SKM-1 (cell line): ENCODE measurements around the gene CLIC3.

Experiments
- DNase-seq: peaks from one replicate; lab custom pipeline; 2025; ENCODE audit not compliant: unreplicated experiment; lab: John Stamatoyannopoulos, UW

Gene CLIC3

DNA sequence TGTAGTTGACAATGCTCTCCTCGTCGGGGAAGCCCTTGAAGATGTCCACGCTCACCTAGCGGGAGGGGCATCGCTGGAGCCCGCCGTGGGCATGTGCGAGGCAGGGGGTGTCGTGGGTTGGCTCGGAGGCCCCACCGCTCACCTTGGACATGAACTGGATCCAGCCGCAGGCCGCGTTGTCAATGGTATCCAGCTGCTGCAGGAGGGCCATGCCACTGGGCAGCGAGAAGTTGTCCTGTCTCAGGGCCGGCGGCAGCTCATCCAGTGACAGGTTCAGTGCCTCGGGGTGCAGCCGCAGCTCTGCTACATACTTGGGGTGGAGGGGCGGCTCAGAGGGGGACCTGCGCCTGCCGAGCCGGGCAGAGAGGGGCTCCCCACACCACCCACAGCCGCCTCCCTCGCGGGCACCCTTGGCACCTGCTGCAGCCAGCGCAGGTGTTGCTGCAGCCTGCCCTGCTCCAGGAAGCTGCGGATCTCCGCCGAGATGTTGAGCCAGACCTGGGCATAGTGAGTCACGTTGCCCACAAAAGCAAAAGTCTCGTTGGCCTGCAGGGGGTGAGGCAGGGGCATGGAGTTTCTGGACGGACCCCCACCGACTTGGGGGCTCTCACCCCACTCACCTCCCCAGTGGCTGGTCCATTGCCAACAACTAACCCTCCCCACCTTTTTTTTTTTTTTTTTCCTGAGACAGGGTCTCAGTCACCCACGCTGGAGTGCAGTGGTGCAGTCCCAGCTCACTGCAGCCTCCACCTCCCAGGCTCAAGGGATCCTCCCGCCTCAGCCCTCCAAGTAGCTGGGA, 22.6 kb upstream of the CLIC3 start:
- DNase-seq = no peak

DNA sequence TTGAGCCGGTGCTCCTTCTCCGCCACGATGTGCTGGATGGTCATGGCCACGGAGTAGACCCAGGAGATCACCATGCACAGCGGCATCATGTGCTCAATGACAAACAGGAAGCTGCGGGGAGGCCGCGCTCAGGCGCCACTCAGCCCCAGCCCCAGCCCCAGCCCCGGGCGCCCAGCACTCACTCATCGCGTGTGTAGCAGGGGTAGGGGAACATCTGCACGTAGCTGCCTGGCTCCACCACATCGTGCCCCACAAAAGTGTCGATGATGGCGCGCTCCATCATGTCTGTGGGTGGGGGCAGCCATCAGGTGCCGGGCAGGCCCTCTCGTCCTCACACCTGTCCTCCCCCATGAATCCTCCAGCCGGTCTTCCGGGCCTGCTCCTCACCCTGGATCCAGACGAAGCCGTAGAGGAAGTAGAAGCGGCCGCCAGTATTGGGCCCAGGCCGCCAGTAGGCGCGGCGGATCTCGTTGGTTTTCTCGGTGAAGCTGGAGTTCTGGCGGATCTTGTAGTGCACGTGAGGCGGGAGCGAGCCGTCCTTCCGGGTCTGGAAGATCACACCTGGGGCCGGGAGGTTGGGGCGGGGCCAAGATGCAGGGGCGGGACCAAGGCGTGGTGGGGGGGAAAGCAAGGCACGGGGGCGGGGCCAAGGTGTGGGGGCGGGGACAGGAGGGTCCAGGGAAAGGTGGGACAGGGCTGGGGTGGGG, 21.6 kb upstream of the CLIC3 start:
- no peak for DNase-seq

DNA sequence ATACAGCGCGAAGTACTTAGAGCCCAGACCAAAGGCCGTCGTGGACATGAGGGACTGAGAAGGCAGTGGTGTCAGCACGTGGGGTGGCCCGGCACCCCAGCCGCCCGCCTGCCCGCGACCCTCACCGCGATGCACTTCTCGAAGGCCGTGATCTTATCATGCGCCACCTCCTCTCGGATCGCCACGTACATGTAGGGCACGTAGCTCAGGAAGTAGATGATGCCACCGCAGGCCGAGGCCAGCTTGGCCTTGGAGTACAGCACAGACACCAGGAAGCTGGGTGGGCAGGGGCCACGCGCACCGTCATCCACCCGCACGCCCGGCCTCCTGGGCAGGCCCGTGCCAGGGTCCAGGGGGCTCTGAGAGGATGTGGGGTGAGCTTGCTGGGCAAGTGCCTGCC, 20.7 kb upstream of the CLIC3 start:
- DNase-seq = no peak

DNA sequence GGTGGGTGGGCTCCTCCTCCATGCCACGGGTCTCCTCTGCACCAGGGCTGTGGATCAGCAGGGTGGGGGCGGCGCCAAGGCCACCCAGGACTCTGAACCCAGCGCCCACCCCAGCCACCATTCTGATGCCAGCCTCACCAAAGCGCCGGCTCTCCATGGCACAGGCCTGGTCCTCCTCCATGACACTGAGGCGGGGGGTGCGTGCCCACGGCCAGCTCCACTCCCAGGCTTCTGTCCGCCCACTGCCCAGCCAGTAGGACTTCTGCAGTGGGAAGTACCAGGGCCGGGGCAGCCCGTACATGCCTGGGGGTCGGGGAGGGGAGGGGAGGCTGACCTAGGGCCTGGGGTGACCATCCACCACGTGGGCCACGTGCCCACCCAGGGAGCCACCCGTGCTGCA, 20.1 kb upstream of the CLIC3 start:
- DNase-seq = no peak

DNA sequence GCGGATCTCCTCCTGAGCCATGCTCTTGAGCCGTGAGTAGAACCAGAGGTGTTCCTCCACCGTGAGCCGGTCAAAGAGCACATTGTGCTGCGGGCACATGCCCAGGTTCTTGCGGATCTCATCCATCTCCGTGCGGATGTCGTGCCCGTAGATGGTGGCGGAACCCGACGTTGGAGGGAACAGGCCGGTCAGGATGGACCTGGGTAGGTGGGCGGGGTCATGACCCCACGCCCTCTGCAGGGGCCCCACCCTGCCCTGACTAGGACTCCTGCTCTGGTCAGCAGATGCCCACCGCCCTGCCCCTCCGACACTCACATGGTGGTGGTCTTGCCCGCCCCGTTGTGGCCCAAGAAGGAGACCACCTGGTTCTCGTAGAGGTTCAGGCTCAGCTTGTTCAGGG, 19.6 kb upstream of the CLIC3 start:
- DNase-seq = no peak

DNA sequence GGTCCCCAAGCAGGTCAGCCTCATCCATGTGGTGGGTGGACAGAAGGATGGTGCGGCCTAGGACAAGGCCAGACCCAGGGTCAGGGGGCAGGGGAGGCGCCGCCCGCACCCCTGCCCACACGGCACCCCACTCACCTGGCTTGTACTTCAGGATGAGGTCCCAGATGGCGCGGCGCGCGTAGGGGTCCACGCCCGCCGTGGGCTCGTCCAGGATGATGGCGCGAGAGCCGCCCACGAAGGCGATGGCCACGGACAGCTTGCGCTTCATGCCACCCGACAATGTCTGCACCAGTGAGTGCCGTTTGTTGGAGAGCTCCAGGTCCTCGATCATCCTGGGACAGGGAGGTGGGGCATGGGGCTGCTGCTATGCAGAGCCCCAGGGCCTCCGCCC, 19.2 kb upstream of the CLIC3 start:
- no peak for DNase-seq

DNA sequence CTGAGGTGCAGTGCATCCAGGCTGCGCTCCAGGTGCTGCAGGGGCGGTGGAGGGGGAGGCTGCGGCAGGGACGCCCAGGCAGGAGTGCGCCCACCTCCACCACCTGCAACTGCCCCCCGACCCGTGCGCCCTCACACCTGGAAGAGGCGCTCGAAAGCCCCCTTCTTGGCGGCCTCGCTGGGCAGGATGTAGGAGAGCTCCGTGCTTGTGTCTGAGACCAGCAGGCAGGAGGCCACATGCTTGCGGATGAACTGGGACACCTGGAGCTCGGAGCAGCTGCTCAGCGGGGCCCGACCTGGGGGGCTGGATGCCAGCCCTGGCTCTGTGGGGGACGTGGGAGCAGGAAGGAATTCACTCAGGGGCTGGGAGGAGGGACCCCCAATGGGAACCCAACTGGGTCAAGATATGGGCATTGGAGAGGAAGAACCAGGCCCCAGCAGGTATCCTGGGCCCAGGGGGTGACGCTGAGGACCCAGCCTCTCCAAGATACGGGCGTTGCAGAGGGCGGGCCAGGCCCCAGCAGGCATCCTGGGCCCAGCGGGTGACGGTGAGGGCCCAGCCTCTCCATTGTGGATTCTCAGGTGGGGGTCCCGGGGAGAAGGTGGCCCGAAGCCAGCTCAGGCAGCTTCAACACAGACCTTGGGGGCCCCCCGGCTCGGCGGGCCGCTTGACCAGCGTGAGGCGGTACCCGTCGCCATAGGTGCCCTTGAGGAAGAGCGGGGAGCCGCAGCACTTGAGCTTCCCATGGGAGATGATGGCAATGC, 18.6 kb upstream of the CLIC3 start:
- DNase-seq = no peak

DNA sequence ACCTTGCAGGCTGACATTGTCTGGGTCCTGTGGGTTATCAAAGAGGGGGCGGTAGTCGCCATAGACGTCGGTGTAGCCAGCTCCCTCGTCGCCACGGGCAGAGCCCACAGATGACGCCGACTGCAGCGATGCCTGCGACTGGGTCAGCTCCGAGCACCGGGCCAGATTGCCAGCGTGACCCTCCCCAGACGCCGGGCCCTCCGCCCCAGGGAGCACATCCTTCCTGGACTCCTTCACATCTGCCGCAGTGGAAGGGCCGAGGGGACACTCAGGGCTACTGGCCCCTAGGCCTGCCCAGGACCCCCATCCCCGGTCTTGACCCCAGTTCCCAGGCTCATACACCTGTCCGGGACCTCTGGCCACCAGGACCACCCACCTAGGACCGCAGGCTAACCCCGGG, 17.8 kb upstream of the CLIC3 start:
- no peak for DNase-seq

DNA sequence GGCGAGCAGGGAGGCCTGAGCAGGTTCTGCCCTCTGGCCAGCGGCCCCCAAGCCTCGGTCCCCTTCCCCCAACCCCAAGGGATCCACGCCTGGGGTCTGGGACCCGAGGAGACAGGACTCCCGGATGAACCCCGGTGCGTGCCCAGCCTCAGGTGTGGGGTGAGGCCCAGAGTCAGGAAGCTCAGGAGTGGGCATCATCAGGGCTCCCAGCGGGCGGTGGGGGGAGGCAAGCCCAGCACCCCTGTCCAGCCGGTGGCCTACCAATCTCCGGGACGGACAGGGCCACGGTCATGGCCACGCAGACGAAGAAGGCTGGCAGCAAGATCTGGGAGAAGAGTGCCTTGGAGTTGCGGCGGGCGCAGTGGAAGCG, 17.2 kb upstream of the CLIC3 start:
- DNase-seq = no peak

DNA sequence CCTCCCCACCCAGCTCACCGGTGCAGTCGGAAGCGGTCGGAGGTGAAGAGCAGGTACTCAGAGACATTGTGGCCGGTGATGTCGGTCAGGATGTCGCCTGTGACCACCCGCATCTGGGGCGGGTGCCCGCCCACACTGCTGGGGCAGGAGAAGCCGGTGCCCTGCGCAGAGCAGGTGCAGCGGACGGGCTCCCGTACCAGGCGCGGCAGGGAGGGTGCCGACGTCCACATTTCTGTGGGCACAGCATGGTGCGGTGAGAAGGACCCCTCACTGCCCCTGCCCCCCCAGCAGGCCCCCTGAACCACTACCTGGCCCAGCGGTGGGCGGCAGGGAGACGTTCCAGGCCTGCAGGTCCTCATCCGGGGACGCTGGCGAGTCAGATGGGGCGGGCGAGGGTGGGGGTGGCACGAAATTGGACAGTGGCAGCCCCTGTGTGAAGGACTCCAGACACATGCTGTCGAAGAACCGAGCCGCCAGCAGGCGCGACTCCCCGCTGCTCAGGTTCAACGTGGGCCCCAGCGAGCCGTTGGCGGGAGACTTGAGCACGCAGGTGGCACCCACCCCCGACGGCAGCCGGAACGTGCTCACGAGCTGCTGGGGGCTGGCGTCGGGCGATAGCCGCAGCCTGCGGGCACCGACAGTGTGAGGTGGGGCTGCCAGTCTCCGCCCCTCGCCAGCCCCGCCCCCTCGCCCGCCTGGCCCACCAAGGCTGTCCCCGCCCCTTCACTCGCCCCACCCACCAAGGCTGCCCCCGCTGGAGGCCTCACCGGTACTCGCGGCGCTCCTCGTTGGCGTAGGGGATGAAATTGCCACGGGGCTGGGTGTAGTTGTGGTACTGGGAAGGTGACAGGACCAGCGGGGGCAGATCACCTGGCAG, 16.6 kb upstream of the CLIC3 start:
- no peak for DNase-seq

DNA sequence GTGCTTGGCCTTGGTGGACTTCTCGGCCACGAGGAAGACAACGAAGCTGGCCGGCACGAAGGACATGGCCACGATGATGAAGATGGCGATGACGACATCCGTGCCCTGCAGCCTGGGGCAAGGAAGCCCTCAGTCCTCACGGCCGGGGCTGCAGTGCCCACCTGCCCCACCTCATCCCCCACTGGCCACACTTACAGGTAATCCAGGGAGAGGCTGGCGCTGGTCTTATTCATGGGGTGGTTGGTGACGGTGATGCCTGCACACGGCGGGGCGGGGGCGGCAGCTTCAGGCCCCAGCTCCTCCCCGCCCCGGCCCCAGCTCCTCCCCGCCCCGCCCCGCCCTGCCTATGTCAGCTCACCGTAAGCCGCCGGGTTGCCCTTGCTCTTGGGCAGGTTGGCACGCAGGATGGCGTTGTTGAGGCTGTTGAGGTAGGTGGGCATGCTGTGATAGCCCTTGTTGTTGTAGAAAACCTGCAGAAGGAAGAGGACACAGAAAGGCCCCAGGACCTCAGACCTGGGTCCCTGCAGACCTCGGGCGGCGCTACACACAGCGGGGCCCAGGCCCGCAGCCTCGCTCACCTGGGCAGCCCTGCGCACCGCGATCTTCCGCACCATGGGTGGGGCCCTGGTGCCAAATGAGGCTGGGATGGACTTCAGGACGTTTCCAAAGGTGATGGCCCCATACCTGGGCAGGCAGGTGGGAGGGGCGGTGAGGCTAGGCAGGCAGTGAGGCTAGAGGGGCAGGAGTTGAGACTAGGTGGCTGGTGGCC, 15.7 kb upstream of the CLIC3 start:
- DNase-seq = no peak

DNA sequence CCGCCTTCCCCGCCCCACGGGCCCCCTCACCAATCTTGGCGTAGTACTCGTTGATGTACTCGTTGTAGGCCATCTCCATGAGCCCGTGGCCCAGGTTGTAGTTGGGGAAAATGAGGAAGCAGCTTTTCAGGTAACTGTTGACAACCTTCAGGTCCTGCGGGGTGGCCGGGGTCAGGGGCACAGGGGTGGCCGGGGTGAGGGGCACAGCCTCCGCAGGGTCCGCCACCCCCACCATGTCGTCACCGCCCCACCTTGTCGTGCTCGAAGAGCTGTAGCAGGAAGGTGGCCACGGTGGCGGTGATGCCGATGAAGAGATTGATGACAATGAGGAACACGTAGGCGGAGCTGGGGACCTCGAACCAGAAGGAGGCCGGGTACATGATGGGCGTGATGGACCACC, 14.8 kb upstream of the CLIC3 start:
- DNase-seq = no peak

DNA sequence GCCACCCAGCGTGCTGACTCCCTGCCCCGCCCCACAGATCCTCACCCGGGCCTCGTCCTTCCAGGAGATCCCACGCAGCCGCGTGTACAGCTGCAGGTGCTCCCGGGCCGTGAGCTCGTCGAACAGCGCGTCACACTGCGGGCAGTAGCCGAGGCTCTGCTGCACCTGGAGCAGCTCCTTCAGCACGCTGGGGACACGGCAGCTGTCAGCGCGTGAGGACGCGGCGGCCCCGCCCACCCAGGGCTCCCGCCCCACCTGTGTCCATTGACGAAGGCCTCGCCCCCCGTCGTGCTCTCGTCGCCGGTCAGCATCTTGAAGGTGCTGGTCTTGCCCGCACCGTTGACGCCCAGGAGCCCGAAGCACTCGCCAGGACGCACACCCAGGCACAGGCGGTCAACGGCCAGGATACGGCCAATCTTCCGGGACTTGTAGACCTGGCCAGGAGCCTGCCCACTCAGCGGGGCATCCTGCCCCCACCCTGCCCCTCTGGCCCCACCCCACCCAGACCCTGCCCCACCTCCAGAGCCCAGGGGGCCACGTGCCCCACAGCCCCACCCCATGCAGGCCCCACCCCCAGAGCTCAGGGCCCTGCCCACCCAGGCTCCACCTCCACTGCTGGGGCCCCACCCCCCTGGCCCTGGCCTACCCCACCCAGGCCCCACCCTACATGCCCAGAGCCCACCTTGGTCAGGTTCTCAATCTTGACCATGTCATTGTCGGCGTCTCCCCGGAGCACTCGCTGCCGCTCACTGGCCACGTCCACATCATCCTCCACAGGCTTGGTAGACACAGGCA, 13.8 kb upstream of the CLIC3 start:
- DNase-seq = no peak

DNA sequence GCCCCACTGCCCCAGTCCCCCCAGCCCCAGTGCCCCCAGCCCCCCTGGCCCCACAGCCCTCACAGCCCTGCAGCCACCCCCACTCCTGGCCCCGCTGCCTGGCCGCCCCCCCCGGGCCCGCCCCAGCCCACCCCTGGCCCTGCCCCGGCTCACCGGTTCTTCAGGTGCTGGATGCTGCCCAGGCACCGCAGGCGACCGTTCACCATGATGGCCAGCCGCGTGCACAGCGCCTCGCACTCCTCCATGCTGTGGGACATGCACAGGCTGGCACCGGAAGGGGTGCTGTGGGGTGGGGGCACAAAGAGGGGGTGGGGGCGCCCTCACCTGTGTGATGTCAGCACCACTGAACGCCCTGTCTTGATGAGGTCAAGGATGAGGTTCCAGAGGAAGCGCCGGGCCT, 12.8 kb upstream of the CLIC3 start:
- DNase-seq = no peak

DNA sequence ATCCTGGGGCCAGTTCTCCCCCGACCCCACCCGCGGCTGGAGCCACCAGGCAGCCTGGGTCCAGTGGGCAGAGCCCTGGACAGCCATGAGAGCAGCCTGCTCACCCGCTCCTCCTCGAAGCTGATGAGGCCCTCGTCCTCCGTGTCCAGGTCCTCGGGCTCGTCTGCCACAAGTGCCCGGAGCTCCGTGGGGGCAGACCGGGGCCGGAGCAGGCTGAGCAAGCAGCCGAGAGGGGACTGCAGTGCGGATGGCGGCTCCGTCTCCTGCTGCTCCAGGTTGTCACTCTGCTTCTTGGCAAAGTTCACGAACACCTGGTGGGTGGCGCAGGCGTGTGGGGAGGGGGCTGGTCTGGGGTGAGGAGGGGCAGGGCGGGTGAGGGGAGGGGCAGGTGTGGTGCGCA, 11.9 kb upstream of the CLIC3 start:
- DNase-seq = no peak

DNA sequence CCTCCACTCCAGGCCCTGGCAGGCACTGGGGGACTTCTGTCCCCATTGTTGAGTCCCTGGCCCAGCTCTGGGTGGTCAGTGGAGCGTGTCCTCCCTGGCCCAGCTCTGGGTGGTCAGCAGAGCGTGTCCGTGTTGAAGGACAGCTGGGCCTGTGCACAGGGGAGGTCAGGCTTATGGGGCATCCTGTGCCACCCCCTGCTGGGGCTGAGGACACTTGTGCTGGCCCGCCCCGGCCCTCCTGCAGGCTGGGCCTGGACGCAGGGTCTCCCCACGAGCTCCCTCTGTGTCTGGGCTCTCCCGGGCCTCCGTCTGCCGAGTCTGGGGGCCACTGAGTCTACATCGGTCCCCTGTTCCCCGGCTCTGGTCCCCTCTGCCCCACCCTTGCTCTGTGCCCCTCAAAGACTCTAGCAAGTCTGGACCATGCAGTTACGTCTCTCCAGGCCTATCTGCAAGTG, 11.5 kb upstream of the CLIC3 start:
- no peak for DNase-seq

DNA sequence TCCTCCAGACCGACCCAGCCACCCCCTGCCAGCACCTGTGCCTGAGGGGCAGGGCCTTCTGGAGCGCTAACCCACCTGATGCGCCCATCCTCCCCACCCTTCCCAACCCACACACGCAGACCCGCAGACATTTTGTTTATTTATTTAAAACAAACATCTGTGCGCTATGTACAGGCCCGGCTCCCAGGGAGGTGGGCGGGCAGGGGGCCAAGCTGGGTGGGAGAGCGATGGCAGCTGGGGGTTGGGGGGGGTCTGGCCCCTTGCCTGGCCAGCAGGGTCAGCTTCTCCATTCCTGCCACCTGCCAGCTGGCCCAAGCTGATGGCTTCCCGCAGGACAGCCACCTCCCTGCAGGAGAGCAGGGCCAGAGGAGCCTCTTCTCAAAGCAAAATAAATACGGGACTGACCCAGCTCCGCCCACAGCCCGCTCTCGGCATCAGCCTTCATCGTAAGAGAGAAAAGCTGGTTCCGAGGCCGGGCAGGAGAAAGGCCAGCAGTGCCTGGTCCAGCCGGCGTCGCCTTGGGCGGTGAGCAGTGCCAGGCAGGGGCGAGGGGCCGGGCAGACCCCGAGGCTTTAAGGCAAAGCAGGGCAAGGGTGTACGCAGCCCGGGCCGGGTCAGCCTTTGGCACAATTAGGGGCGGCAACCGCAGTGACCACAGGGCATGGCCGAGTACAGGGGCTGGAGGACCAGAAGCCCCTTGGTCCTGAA, 10.9 kb upstream of the CLIC3 start:
- DNase-seq = no peak

DNA sequence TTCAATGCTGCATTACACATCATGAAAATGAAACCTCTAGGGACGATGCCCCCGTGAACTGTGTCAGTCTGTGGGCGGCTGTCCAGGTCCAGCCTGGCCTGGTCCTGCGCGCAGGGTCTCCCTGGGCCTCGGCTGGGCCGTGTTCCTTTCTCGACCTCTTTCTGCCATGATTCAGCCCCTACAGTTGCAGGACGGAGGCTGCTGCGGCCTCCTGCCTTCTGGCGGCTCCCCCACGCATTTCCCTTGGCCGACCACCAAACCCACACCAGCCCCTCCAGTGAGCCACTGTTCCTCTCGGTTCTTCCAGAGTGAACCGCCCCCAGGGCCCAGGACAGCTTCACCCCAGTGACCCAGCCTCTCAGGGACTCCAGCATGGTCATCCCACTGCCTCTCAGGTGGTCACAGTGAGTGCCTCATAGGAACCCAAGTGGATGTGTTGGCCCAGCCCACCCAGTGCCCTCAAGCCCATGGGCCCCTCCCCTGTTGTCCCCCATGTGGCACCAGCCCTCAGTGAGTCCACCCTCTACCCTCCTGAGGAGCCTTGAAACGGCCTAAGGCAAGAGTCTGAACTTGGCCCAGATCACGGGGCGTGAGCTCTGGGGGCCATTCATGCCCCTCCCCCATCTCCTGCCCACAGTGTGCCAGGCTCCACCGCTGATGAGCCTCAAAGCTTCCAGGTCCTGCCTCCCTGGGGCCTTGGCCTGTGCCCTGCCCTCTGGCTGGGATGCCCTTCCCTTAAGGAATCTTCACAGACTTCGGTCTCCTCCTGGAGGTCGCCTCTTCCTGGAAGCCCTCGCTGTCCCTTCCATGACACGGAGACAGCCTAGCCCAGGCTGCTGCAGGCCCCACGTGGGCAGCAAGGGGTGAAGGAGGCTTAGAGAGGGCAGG, 10.0 kb upstream of the CLIC3 start:
- DNase-seq = no peak
